ENCODE measurements around the gene RERE.

DNA sequence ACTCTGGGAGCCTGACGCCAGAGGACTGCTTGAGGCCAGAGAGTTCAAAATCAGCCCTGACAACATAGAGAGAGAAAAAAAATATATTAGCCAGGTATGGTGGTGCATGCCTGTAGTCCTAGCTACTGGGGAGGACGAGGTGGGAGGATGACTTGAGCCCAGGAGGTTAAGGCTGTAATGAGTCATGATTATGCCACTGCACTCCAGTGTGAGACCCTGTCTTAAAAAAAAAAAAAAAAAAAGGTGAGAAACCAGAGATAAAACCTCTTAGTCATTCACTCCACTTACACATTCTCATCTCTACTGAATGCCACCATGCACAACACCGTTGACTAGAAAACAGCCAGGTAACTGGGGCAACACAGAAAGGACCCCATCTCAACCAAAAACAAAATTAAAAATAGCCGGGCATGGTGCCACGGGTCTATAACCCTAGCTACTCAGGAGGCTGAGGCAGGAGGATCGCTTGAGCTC, 321.5 kb downstream of the RERE start:
- TF ChIP-seq, protein P1, sequence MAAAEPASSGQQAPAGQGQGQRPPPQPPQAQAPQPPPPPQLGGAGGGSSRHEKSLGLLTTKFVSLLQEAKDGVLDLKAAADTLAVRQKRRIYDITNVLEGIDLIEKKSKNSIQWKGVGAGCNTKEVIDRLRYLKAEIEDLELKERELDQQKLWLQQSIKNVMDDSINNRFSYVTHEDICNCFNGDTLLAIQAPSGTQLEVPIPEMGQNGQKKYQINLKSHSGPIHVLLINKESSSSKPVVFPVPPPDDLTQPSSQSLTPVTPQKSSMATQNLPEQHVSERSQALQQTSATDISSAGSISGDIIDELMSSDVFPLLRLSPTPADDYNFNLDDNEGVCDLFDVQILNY (CRISPR knock-in tag; IDR thresholded peaks at IDR 0.05): no peak
- TF ChIP-seq CBFB (CRISPR knock-in tag; IDR thresholded peaks at IDR 0.05; ENCODE audit: low read depth): no peak
- TF ChIP-seq CTCF (IDR thresholded peaks at IDR 0.05): no peak

Data from WTC11 (cell line).